Renal pelvis (tissue), 4 donors: Measurements from ENCODE around the gene UQCR11. TPM values are rescaled to one million over a fixed set of nuclear protein-coding genes. Genes with fewer than 3 reads are reported as not detected.

ENCODE experiments used
- DNase-seq: peaks from one replicate; pipeline ENCODE4 v3.0.0-alpha.2; 2013
- polyA plus RNA-seq, 3 donors: library from polyadenylated mRNA; unstranded; fragments of 120-200 nt; gene quantifications; one replicate each; pipeline ENCODE4 v1.2.1, GENCODE V29; 2013; ENCODE audit not compliant: insufficient read length in 3 of 3

The UQCR11 gene
- polyA plus RNA-seq, 3 donors = 99.6 to 131 (median 127) TPM

- peak; percentile 93 for DNase-seq
Measured at GRCh38 chr19:1592755-1593500, 12.3 kb downstream of the UQCR11 start, which contains the start of gene MBD3. Gene MBD3, minus strand, starts transcription at chr19:1592865. Its CDS starts 234 bp downstream, at chr19:1592631.

- DNase-seq = peak; percentile 88
Measured at GRCh38 chr19:1592024-1592754, 13.1 kb downstream of the UQCR11 start.

- DNase-seq = no peak
Measured at GRCh38 chr19:1591421-1592023, 13.7 kb downstream of the UQCR11 start.

GRCh38 chr19:1590641-1591397, 14.4 kb downstream of the UQCR11 start:
- no peak for DNase-seq

- no peak for DNase-seq
Measured at GRCh38 chr19:1587872-1588271, 17.4 kb downstream of the UQCR11 start.

- no peak for DNase-seq
Measured at GRCh38 chr19:1585243-1585580, 20.1 kb downstream of the UQCR11 start.

- DNase-seq = no peak
Measured at GRCh38 chr19:1584500-1585242, 20.6 kb downstream of the UQCR11 start.

- no peak for DNase-seq
Measured at GRCh38 chr19:1582201-1582600, 23.1 kb downstream of the UQCR11 start.

- DNase-seq = no peak
Measured at GRCh38 chr19:1580957-1581356, 24.3 kb downstream of the UQCR11 start.

GRCh38 chr19:1580382-1580781, 24.9 kb downstream of the UQCR11 start:
- no peak for DNase-seq

- DNase-seq = no peak
Measured at GRCh38 chr19:1579222-1579621, 26.0 kb downstream of the UQCR11 start.

GRCh38 chr19:1577929-1578618, 27.2 kb downstream of the UQCR11 start:
- no peak for DNase-seq

- DNase-seq = no peak
Measured at GRCh38 chr19:1577090-1577928, 28.0 kb downstream of the UQCR11 start.

- DNase-seq = no peak
Measured at GRCh38 chr19:1576242-1577089, 28.8 kb downstream of the UQCR11 start.

- DNase-seq = no peak
Measured at GRCh38 chr19:1575323-1576241, 29.7 kb downstream of the UQCR11 start.

GRCh38 chr19:1574354-1575136, 30.7 kb downstream of the UQCR11 start:
- DNase-seq = no peak

GRCh38 chr19:1572795-1573194, 32.5 kb downstream of the UQCR11 start:
- DNase-seq = no peak
